Measurements from ENCODE around the gene PRKG1.
"Not testable (repeated sequence)": the region's sequence is repeated elsewhere in the genome, so short reads cannot be mapped to it uniquely, and the experiment has no call there.

PRKG1 gene

DNA sequence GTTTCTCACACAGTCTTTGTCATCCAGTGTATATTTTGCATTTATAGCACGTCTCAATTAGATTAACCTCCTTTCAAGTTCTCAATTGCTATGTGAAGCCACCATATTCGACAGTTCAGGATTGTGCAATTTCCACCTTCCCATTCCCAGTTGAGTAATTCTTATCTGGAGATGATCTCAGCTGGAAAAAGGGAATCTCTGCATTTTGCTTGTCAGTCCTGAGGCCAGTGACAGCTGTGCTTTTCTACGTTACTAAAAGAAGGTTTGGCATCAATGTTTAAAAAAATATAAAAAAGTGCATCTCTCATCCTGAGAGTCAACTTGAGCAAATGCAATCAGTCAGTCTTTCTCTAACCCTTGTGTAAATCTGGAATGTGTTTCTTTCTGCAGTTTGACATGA, 247.7 kb downstream of the PRKG1 start:
- DNase-seq (ENCODE audit: low spot score): no peak

DNA sequence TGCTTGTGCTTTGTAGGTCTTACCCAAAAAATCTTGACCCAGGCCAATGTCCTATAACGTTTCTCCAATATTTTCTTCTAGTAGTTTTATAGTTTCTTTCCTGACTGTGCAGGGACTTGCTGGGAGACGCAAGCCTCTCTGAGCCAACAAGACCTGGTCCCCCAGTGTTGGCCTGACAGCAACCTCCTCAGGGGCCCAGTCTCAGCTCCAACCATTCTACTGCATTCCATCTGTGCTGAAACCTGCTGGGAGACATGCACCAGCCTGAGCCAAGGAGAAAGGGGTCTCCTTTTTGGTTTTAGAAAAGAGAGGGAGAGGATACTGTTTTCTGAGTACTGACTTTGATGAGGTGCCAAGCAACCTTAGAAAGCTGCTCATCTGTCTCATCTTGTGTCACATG, 251.4 kb downstream of the PRKG1 start:
- no peak for DNase-seq (ENCODE audit: low spot score)

DNA sequence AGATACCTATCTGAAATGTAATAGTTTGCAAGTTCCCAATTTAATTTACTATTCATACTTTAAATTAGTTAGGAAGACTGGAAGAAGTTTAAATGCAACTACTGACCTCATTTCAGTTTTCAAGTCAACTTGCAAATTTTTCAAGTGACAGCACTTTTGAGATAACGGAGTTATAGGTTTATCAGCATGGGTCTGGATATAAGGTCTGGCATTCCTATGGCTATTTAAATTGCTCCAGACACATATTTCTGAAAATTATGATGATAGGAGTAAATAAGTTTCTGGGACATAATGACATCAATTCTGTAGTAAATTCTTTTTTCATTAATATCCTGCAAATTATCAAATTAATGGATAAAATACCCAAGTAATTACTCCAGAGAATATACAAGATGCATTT, 251.9 kb downstream of the PRKG1 start:
- no peak for DNase-seq (ENCODE audit: low spot score)

DNA sequence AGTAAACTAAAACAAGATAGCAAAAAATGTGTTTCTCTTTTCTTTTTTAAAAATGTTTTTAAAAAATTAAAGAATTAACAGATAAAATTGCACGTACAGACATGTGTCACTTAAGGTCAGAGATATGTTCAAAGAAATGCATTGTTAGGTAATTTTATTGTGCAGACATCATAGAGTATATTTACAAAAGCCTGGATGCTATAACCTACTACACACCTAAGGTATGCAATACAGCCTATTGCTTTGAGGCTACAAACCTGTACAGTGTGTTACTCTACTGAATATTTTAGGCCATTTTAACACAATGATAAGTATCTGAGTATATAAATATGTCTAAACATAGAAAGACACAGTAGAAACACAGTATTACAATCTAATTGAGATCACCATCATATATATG, 253.1 kb downstream of the PRKG1 start:
- DNase-seq (ENCODE audit: low spot score): no peak

DNA sequence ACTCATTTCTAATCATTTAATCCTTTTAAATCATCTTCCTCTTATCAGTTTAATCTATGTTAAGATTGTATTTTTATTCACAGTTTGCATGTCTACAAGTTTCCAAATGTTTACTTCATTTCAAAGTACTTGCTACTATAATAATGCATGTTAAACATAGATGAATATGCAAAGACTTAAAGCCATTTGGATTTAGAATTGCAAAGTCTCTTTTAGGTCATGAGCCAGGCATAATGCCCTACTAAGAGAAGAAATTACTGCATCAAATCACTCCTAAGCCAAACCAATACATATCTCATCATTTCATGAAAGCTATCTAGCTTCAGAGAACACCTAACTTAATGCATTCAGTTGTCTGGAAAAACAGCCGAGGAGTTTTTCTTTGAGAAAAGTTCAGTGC, 266.1 kb downstream of the PRKG1 start:
- no peak for DNase-seq (ENCODE audit: low spot score)

DNA sequence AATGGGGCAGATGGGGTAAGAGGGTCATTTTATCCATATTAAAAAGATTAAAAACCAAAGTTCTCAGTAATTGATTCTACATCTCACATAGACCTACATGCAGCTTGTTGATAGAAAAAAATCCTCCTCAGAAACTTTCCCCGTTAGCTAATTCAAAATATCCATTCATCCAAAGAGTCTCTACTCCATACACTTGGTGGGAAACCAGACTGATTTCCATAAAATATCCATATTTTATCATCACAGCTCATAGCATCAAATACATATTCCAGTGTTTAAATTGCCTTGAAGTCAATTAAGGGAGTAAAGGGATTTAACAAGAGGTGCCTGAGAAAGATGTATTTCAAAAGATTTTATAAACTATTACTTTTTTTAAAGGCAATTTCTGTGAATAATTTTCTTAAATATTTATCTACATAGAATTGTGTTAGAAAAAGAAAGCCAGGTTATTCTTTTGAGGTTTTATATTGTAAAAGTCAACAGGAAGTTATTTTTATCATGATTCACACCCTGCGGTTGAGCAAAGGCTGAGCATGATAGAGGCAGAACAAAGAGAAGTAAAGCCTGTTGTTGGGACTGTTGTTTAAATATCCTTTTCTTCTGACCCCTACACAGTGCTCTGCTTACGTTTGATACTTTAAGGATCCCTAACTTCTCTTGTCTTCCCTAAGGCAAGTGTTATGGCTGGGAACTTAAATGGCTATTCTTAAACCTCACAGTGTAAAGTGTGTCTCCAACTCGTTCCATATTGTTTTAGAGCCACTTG, 266.7 kb downstream of the PRKG1 start:
- DNase-seq (ENCODE audit: low spot score): no peak

DNA sequence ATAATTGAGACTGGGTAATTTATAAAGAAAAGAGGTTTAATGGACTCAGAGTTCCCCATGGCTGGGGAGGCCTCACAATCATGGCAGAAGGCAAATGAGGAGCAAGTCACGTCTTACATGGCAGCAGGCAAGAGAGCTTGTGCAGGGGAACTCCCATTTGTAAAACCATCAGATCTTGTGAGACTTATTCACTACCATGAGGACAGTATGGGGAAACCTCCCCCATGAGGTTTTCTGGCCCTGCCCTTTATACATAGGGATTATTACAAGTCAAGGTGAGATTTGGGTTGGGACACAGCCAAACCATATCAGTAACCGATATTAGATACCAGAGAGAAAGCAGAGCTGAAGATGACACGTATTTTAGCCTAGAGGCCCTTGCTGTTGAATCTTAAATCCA, 267.5 kb downstream of the PRKG1 start:
- DNase-seq (ENCODE audit: low spot score): not testable (repeated sequence)

DNA sequence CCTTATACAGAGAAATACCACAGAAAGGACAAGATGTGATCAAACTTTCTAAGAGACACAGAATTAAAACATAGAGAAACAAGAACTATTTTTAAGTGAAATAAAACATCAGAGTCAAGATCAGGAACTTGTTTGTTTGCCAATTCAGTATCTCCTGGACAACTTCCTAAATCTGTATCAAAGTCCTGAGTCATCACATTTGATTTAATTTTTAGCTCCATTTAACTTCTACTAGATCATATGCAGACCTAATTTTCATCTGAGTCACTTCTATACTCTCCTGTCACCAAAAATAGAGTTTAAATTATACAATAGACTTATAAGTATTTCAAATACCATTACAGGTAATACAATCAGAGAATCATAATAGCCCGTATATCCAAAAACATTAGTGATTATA, 268.1 kb downstream of the PRKG1 start:
- DNase-seq (ENCODE audit: low spot score): no peak

DNA sequence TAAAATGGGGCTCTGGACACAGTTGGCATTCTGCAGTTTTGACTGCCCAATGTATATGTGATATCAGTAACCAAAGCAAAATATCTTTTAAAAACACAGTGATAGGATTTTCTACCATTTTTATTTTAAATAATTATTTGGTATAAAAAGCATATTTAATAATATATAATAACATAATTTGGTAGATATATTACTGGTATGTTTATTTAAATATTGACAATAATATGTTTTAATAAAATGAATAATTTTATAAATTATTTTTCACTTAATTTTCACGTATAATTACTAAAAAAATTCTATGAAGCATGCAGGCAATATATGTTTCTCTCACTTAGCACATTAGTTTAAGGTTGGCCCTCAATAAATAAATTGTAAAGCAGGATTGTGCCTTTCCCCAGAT, 269.1 kb downstream of the PRKG1 start:
- no peak for DNase-seq (ENCODE audit: low spot score)

DNA sequence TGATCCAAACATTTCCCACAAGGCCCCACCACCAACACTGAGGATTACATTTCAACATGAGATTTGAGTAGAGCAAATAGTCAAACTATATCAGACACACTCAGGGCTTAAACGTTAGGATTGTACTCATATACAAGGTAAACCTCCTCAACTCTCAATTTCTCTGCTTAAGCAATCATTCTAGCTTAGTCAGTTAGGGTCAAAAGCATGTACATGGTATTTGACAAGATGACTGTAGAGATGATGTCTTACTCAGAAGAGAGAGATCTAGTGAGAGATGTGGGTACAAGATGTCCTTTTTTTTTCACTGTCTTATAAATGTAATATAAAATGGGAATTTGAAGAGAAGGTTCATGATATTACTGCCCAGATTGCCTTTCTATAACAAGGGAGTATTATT, 270.1 kb downstream of the PRKG1 start:
- no peak for DNase-seq (ENCODE audit: low spot score)

DNA sequence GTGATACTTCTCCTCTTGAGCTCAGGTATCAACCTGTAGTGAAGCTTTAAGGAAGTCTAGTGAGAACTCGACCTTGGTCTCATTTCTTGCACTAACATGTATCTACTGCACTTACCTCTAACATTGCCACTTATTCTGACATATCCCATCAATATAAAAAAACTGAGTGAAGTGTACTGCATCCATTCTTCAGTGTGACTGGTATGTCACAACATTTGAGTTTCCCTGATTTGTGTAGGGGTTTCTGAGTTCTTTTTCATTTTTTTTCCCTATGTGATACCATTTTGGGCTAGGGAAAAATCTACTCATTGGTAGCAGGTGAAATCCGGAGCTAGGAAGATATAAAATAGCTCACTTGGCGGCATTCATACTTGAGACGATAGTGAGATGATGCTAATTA, 274.3 kb downstream of the PRKG1 start:
- DNase-seq (ENCODE audit: low spot score): no peak

DNA sequence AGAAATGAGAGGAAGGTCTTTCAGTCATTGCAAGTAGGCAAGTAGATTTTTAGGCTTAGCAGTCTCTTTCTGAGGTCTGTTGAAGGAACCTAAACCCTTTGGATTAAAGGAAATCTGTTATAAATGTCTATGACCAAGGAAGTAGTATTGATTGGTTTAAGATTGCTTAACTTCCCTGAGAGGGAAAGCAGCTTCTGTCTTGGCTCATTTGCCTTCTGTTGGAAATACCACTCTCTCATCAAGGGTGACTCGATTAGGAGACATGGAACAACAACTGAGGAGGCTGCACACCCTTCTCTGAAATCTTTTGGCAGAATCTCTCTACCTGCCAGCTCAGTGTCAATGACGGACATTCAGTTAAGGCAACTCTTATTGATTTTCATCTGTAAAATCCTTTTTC, 282.9 kb downstream of the PRKG1 start:
- DNase-seq (ENCODE audit: low spot score): no peak

DNA sequence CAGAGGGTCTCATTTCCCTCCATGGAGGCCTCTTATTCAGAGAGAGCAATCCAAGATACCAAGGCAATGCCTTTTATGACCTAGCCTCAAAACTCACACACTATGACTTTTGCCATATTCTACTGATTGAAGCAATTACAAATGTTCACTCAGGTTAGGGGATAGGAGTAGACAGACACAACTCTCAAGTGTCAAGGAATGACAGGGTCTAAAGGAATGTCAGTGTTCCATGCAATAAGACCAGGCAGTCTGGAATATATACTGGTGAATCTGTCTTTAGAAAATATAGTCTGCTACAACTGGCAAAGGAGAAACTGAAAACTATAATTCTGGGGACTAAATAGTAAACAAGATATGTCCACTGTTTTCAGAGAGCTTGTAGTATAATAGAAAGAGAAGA, 283.9 kb downstream of the PRKG1 start:
- DNase-seq (ENCODE audit: low spot score): no peak

DNA sequence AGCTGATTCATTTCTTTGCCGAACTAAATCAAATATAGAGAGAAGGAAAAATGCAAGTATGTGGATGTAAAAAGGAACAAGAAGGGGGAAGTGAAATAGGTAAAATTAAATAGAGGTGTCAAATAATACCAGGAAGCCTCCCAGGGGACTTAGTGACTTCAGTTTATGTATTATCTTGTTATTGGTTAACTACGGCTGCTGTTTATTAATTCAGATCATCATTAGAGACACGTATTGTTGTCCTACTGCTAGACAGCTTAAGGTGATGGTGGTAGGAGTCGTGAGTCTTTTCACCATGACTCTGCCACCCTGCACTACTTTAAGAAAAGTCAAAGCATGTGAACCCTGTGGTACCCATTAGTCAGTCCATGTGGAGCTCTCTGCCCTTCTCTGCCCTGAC, 289.1 kb downstream of the PRKG1 start:
- DNase-seq (ENCODE audit: low spot score): no peak

DNA sequence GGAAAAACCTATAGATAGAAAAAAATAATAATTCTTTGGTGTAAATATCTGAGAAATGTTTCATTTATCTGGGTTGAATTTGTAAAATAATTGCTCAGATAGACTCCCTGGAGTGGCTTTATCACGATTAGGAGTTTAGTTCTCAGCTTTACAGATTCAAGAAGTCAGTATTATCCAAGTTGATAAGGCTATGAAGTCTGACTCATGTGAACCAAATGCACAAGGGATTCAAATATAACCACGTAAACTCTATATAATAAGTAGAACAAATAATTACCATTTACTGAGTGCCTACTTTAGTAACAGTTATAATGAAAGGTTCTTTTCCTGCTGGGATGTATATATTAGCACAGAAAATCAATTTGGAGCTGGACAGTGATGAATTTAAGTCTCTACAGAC, 290.4 kb downstream of the PRKG1 start:
- no peak for DNase-seq (ENCODE audit: low spot score)

DNA sequence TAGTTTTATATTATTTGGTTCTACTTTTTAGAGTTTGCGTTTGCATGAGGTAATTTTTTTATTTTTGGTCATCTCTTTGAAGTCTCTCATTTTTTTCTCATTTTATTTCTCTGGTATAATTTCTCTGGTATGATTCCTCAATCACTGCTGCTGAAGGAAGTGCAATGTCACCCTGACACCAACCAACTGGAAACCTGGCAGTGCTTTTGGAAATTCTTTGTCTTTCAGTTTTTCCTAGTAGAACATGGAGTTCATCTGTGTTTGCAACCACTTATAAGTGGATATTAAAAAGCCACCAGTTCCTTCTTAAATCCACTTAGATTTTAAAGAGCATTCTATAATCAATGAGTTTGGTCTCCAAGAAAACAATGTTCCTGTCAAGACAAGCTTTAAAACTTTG, 291.8 kb downstream of the PRKG1 start:
- DNase-seq (ENCODE audit: low spot score): no peak

DNA sequence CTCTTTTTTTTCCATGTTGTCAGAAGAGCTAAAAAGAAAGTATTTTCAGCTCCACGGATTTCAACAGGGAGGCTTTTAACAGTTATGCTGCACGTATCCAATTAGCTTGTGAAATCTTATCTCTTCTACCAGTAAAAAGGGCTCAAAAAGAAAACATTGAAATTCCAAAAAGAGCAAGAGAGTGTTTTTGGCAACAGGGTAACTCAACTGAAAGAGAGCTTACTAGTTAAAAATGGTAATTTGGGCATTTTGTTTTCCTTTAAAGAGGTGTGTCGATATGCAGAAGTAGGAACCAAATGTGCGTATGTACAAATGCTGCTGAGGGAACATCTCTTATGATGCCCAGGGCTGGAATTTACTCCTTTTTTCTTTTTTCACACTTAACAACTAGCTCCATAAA, 292.8 kb downstream of the PRKG1 start:
- DNase-seq (ENCODE audit: low spot score): no peak

DNA sequence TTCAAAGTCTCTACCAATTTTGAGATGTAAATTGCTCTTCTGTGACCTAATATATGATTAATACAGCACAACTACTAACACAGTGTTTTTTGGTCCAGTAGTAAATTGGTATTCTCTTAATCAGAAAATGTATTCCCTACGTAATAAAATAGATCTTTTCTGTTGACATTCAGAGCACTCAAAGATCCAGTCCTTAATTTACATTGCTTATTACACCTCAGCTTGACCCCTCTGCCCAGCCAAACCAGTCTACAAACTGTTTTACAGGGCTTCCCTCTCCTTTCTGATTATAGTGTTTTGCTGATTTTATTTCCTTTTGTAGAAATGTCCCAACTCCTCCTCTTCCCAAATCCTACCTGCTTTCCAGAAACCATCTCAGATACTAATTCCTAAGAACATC, 293.4 kb downstream of the PRKG1 start:
- no peak for DNase-seq (ENCODE audit: low spot score)

DNA sequence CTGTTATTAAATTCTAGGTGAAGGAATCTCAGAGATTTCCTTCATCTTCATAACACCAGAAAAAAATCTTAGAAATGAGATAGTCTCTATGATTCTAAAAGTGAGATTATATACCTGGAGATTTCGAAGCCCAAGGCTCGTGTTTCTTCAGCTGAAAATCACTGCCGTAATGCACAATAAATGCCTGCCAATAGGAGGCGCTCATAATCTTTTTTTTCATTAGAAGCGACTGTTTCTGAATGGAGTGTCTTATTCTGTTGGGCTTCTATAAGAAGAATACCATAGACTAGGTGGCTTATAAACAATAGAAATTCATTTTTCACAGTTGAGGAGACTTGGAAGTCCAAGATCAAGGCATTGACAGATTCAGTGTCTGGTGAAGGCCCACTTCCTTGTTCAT, 294.7 kb downstream of the PRKG1 start:
- no peak for DNase-seq (ENCODE audit: low spot score)

DNA sequence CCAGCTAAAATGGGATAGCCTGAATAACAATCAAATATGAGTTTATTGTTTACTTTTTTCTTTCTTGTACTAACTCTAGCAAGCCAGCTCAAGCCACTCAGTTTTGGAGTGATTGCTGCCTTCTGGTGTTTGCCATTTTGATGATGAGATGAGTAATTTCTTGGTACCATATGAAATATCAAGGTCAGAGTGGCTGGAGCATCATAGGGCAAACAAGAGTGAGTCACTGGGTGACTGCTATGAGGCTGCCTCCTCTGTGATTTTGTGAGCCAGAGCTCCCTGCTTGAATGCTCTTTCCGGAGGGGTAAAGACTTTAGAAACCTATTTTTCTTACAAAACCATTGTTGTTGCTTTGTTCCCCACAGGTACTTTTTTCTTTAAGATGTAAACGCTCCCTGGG, 295.6 kb downstream of the PRKG1 start:
- peak; percentile 53 for DNase-seq (ENCODE audit: low spot score)

DNA sequence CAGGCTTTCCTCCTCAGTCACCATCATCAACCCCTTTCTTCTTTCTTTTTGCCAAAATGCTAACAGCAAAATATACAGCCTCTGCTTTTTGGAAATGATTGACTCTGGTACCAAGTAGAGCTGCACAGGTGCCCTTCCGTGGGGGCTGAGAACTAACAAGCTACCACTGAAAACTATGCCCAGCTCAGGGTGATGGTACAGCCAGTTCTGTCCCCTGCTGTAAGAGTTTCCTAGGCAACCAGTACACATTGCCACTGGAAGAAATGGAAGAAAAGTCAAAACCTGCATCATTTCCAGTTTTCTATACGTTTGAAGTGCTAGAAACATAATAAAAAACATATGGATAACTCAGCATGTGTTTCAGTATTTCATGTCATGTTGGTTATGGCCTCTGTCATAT, 297.5 kb downstream of the PRKG1 start:
- no peak for DNase-seq (ENCODE audit: low spot score)

DNA sequence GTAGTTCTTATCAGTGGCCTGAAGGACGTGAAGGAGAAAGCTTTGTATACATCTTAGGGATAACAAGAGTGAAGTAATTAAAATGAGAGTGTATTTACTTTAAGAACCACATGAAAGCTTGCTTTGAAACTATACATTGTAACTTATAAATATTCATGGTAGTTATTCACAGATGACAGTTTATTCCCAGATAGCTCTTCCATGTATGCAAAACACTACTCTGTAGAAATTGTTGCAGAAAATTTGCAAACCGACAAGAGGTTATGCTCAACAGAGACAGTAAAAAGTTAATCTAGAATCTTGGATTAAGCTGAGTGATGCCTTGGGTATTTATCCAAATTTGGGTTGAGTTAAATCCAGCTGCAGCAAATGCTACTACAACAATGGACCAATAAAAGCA, 301.5 kb downstream of the PRKG1 start:
- DNase-seq (ENCODE audit: low spot score): no peak

DNA sequence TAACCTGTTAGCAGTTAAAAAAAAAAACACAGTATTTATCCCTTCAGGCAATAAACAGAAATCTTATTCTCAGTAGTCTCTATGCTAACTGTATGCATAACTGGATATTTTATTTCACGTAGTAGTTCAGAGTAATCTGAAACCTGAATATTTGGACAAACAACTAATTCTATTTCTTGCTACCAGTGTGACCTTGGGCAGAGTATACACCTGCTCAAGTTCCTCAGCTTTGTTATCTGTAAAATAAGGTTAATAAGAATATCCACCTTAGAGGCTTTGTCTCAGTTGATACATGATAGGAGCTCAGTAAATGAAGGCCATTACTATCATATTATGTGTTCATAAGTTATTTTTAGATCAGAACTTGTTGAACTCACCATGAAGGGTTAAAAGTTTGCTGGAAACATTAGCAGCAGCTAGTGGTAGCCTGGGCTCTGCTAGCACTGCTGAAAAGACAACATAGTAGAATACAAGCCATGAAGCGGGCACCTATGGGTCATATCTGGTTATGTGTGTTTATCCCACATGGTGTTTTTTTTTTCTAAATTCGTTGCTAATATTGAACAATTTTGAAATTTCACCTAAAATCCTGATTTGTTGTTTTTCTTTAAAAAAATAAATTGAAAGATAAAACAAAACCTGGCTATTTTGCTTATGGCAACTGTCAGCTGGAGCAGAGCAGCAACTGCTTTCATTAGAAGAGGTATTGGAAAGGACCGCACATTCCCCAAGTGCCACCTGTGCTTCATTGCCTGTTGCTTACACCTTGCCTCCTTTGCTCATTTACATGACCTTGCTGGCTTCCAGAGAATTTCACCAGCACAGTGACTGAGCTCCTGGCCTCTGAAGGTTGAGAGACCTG, 303.0 kb downstream of the PRKG1 start:
- no peak for DNase-seq (ENCODE audit: low spot score)

Measured in RKO (cell line).